ENCODE data around the gene DLEC1.

DNA sequence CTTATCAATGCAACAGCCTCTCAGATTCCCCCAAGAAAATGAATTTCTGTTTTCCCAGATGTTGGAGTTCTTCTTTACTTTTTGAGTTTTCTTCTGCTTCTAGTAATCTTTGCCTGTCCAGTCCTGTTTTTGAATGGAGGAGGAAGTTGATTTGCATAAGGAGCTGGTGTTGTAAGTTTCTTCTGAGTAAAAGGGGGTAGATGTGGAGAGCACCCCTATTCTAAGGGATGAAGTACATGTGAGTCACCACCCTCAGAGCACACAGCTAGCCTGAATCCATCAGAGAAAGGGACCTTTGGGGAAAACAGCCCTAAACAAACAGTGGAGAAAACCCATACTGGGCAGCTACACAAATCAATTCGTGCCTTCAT is 63.4 kb downstream of the DLEC1 start:
- TF ChIP-seq, protein P1, sequence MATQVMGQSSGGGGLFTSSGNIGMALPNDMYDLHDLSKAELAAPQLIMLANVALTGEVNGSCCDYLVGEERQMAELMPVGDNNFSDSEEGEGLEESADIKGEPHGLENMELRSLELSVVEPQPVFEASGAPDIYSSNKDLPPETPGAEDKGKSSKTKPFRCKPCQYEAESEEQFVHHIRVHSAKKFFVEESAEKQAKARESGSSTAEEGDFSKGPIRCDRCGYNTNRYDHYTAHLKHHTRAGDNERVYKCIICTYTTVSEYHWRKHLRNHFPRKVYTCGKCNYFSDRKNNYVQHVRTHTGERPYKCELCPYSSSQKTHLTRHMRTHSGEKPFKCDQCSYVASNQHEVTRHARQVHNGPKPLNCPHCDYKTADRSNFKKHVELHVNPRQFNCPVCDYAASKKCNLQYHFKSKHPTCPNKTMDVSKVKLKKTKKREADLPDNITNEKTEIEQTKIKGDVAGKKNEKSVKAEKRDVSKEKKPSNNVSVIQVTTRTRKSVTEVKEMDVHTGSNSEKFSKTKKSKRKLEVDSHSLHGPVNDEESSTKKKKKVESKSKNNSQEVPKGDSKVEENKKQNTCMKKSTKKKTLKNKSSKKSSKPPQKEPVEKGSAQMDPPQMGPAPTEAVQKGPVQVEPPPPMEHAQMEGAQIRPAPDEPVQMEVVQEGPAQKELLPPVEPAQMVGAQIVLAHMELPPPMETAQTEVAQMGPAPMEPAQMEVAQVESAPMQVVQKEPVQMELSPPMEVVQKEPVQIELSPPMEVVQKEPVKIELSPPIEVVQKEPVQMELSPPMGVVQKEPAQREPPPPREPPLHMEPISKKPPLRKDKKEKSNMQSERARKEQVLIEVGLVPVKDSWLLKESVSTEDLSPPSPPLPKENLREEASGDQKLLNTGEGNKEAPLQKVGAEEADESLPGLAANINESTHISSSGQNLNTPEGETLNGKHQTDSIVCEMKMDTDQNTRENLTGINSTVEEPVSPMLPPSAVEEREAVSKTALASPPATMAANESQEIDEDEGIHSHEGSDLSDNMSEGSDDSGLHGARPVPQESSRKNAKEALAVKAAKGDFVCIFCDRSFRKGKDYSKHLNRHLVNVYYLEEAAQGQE (IDR thresholded peaks at IDR 0.05; ENCODE audit: insufficient read depth in 1 of 2, low read depth in 2 of 2, low read length in 2 of 2), result no peak
- TF ChIP-seq TAF1 (IDR thresholded peaks at IDR 0.05; ENCODE audit: borderline replicate concordance, insufficient read depth, low read length), result no peak

Measured in PFSK-1 (cell line).